GM18517 (cell line): ENCODE measurements around the gene ACO2.
"Not testable (repeated sequence)": the region's sequence is repeated elsewhere in the genome, so short reads cannot be mapped to it uniquely, and the experiment has no call there.

Experiments used
- ATAC-seq: cut with Tn5 transposase; IDR thresholded peaks from one replicate; pipeline ENCODE4 v1.9.1; 2021; ENCODE audit warnings: mild to moderate bottlenecking, moderate library complexity; ENCODE audit not compliant: unreplicated experiment

The ACO2 gene

GRCh38 chr22:41539146-41540005, 70.5 kb downstream of the ACO2 start:
- no peak for ATAC-seq

- no peak for ATAC-seq
These were observed 71.0 kb downstream of the ACO2 start for GRCh38 chr22:41540006-41540315.

GRCh38 chr22:41540365-41540764, 71.4 kb downstream of the ACO2 start:
- ATAC-seq, result no peak

- no peak for ATAC-seq
These were observed 72.6 kb downstream of the ACO2 start for GRCh38 chr22:41541484-41541883.

GRCh38 chr22:41542224-41542623, 73.3 kb downstream of the ACO2 start:
- ATAC-seq, result no peak

GRCh38 chr22:41543854-41544670, 75.1 kb downstream of the ACO2 start, which contains the start of gene POLR3H:
Gene POLR3H (minus strand): TSS chr22:41544470. CDS start chr22:41544101, 369 bp downstream.
- ATAC-seq, result peak; percentile 76

GRCh38 chr22:41544671-41545476, 76.0 kb downstream of the ACO2 start:
- ATAC-seq, result no peak

- ATAC-seq, result no peak
These were observed 79.9 kb downstream of the ACO2 start for GRCh38 chr22:41548830-41549211.

- ATAC-seq, result no peak
These were observed 82.1 kb downstream of the ACO2 start for GRCh38 chr22:41550952-41551491.

- no peak for ATAC-seq
These were observed 83.1 kb downstream of the ACO2 start for GRCh38 chr22:41551877-41552582.

GRCh38 chr22:41555325-41555982, 86.5 kb downstream of the ACO2 start:
- no peak for ATAC-seq

GRCh38 chr22:41556561-41556960, 87.6 kb downstream of the ACO2 start:
- no peak for ATAC-seq

GRCh38 chr22:41557401-41558240, 88.7 kb downstream of the ACO2 start:
- no peak for ATAC-seq

GRCh38 chr22:41558241-41558630, 89.3 kb downstream of the ACO2 start:
- not testable (repeated sequence) for ATAC-seq

- ATAC-seq, result no peak
These were observed 91.2 kb downstream of the ACO2 start for GRCh38 chr22:41560095-41560471.

GRCh38 chr22:41561335-41561734, 92.4 kb downstream of the ACO2 start:
- ATAC-seq, result no peak

GRCh38 chr22:41561788-41562187, 92.9 kb downstream of the ACO2 start:
- ATAC-seq, result no peak

GRCh38 chr22:41562461-41562860, 93.5 kb downstream of the ACO2 start:
- ATAC-seq, result no peak
